Right lobe of liver (tissue), 4 donors: ENCODE measurements around the gene AAK1.

ENCODE experiments used
- POLR2A ChIP-seq: fragments of 450-650 bp; IDR thresholded peaks from one replicate; pipeline ENCODE4 v1.6.1; 2017; ENCODE audit warnings: antibody characterized with exemption, mild to moderate bottlenecking
- TF ChIP-seq, protein P1 (sequence below), 4 donors: fragments of 200-600 bp in 3 of 4; fragments of 450-650 bp in 1 of 4; IDR thresholded peaks; one replicate each; pipeline versions ENCODE4 v1.5.1 to v1.8.0; 2016 to 2022; ENCODE audit warnings: antibody characterized with exemption in 4 of 4, mild to moderate bottlenecking in 2 of 4
- donor health status: DM: no; HTN: no; CAD: no.
- donor health status: DM: no; HTN: no; CAD: no.
- donor health status: DM: no; HTN: yes; CAD: no.

DNA sequence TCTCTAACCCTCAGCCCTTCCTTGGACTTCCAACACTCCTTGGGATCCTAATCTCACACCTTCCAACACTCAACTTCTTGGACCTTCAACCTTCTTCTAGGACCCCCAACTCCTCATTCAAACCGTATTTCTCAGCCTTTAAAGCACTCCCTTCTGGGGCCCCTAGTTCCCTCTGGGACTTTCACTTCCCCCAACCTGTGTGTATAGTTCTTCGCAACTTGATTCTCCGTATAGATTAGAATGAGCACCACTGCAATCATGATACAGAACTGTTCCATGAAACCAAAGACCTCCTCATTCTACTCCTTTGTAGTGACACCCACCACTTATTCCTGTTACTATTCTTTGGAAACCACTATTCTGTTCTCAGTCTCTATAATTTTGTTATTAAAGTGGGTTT is 144.3 kb downstream of the AAK1 start:
- TF ChIP-seq, protein P1, sequence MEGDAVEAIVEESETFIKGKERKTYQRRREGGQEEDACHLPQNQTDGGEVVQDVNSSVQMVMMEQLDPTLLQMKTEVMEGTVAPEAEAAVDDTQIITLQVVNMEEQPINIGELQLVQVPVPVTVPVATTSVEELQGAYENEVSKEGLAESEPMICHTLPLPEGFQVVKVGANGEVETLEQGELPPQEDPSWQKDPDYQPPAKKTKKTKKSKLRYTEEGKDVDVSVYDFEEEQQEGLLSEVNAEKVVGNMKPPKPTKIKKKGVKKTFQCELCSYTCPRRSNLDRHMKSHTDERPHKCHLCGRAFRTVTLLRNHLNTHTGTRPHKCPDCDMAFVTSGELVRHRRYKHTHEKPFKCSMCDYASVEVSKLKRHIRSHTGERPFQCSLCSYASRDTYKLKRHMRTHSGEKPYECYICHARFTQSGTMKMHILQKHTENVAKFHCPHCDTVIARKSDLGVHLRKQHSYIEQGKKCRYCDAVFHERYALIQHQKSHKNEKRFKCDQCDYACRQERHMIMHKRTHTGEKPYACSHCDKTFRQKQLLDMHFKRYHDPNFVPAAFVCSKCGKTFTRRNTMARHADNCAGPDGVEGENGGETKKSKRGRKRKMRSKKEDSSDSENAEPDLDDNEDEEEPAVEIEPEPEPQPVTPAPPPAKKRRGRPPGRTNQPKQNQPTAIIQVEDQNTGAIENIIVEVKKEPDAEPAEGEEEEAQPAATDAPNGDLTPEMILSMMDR (IDR thresholded peaks at IDR 0.05): no peak
- no peak for TF ChIP-seq POLR2A
